Vagina (tissue), 2 donors: ENCODE data around the gene HMCN2. TPM values are rescaled to one million over a fixed set of nuclear protein-coding genes. Genes with fewer than 3 reads are reported as not detected.

Experiments used
- DNase-seq, 2 donors: peaks; one replicate each; pipeline ENCODE4 v3.0.0-alpha.2; 2017; ENCODE audit errors: extremely low spot score in 2 of 2
- H3K27ac ChIP-seq: fragments of 200-600 bp; sonication (generic); one replicate; pipeline ENCODE4 v1.5.1; 2019
- H3K27me3 ChIP-seq: fragments of 200-600 bp; sonication (generic); one replicate; pipeline ENCODE4 v1.5.1; 2019
- H3K36me3 ChIP-seq, 2 donors: fragments of 200-600 bp; sonication (generic); one replicate each; pipeline ENCODE4 v1.5.1; 2017 to 2019
- H3K4me1 ChIP-seq: fragments of 200-600 bp; sonication (generic); one replicate; pipeline ENCODE4 v1.5.1; 2019
- H3K4me3 ChIP-seq, 2 donors: fragments of 200-600 bp; sonication (generic); 1 replicate in 1 of 2; 2 replicates in 1 of 2; pipeline ENCODE4 v1.5.1; 2016 to 2019
- H3K9me3 ChIP-seq: fragments of 200-600 bp; sonication (generic); one replicate; pipeline ENCODE4 v1.5.1; 2019
- CTCF ChIP-seq, 3 experiments: fragments of 450-650 bp in 2 of 3; fragments of 200-600 bp in 1 of 3; sonication (generic) in 1 of 3; IDR thresholded peaks; one replicate each; pipeline ENCODE4 v1.5.1; 2017 to 2019; ENCODE audit warnings: antibody characterized with exemption in 3 of 3, mild to moderate bottlenecking in 2 of 3, moderate library complexity in 2 of 3
- POLR2A ChIP-seq, 2 donors: fragments of 450-650 bp; IDR thresholded peaks; one replicate each; pipeline ENCODE4 v1.6.1; 2017; ENCODE audit warnings: antibody characterized with exemption in 2 of 2, mild to moderate bottlenecking in 2 of 2, moderate library complexity in 2 of 2
- POLR2AphosphoS5 ChIP-seq, 2 donors: sonication (generic); formaldehyde crosslinking; IDR thresholded peaks; one replicate each; pipeline ENCODE4 v1.9.0; 2017; ENCODE audit warnings: antibody characterized with exemption in 2 of 2, mild to moderate bottlenecking in 2 of 2, low read depth in 1 of 2; ENCODE audit not compliant: insufficient read depth in 1 of 2
- intact Hi-C: fragments of 100-400 bp; cut with DNase I; formaldehyde crosslinking; loops from one replicate; pipeline ENCODE4 v1.15.1; 2023
- total RNA-seq: library from RNA; depleted of rRNA; stranded (reverse); fragments of >200 nt; gene quantifications from one replicate; pipeline ENCODE4 v1.2.3, GENCODE V29; 2016

The HMCN2 gene
- total RNA-seq, 1 donor from 2014 or later, result 5.2 TPM

GRCh38 chr9:130230631-130231030 is 34.9 kb upstream of the HMCN2 start:
- no peak overlapping the region for H3K4me3 ChIP-seq
- no peaks in the 10 kb centered on the region for H3K9me3 ChIP-seq
- intact Hi-C loops, result no loop called here
- H3K27ac ChIP-seq, result no peak overlapping the region
- no peak for TF ChIP-seq POLR2A (IDR thresholded peaks at IDR 0.05)
- no peak for TF ChIP-seq CTCF (IDR thresholded peaks at IDR 0.05)
- no peak for TF ChIP-seq POLR2AphosphoS5 (IDR thresholded peaks at IDR 0.05; ENCODE audit: insufficient read depth in 1 of 2, low read depth in 1 of 2)
- H3K4me1 ChIP-seq, result peaks cover 3% of the 10 kb centered on the region
- no peak for DNase-seq
- H3K27me3 ChIP-seq, result no peaks in the 10 kb centered on the region
- peaks cover 0 to 24% of the 10 kb centered on the region in 2 donors for H3K36me3 ChIP-seq

GRCh38 chr9:130232899-130233586 is 32.5 kb upstream of the HMCN2 start:
- TF ChIP-seq POLR2AphosphoS5 (IDR thresholded peaks at IDR 0.05; ENCODE audit: insufficient read depth in 1 of 2, low read depth in 1 of 2) (no peak), POLR2A (IDR thresholded peaks at IDR 0.05) (no peak), CTCF (IDR thresholded peaks at IDR 0.05) (no peak)
- intact Hi-C loops, result no loop called here
- H3K27ac ChIP-seq, result no peak overlapping the region

GRCh38 chr9:130233587-130233945 is 32.0 kb upstream of the HMCN2 start:
- Histone ChIP-seq H3K4me3 (no peak overlapping the region), H3K9me3 (no peaks in the 10 kb centered on the region), H3K36me3 (peaks cover 0 to 8% of the 10 kb centered on the region in 2 donors), H3K27ac (no peak overlapping the region), H3K4me1 (peaks cover 18% of the 10 kb centered on the region), H3K27me3 (no peaks in the 10 kb centered on the region)
- DNase-seq, result no peak
- no peak for TF ChIP-seq POLR2A (IDR thresholded peaks at IDR 0.05)
- TF ChIP-seq POLR2AphosphoS5 (IDR thresholded peaks at IDR 0.05; ENCODE audit: insufficient read depth in 1 of 2, low read depth in 1 of 2), result no peak
- no peak for TF ChIP-seq CTCF (IDR thresholded peaks at IDR 0.05)
- intact Hi-C loops, result no loop called here

More at GRCh38 chr9:130232899-130233586, 32.5 kb upstream of the HMCN2 start:
- H3K27me3 ChIP-seq, result no peaks in the 10 kb centered on the region
- no peaks in the 10 kb centered on the region for H3K9me3 ChIP-seq
- H3K36me3 ChIP-seq, result peaks cover 0 to 8% of the 10 kb centered on the region in 2 donors
- H3K4me3 ChIP-seq, result no peak overlapping the region
- peaks cover 18% of the 10 kb centered on the region for H3K4me1 ChIP-seq
- no peak for DNase-seq

- Histone ChIP-seq H3K9me3 (no peaks in the 10 kb centered on the region), H3K36me3 (peaks cover 0 to 3% of the 10 kb centered on the region in 2 donors), H3K4me3 (no peak overlapping the region), H3K27me3 (no peaks in the 10 kb centered on the region), H3K27ac (no peak overlapping the region), H3K4me1 (peaks cover 18% of the 10 kb centered on the region)
- intact Hi-C loops, result loop anchor here (5.0 kb wide), 1 partner anchor 62 kb away; the partner anchor contains the start of gene NCS1
- DNase-seq, result no peak
- TF ChIP-seq POLR2A (IDR thresholded peaks at IDR 0.05) (no peak), POLR2AphosphoS5 (IDR thresholded peaks at IDR 0.05; ENCODE audit: insufficient read depth in 1 of 2, low read depth in 1 of 2) (peak in 1 of 2 donors; percentile 21), CTCF (IDR thresholded peaks at IDR 0.05) (no peak)
These were observed 31.0 kb upstream of the HMCN2 start for GRCh38 chr9:130234340-130235260.
